Activated CD4-positive, alpha-beta T cell treated with anti-CD3 and anti-CD28 coated beads for 48 hours (primary cell): ENCODE results near the gene SEMA7A.

Experiments
- DNase-seq: peaks from one replicate; pipeline ENCODE4 v3.0.0-alpha.2; 2020

Gene SEMA7A

GRCh38 chr15:74414603-74415338 lies 19.0 kb downstream of the SEMA7A start:
- no peak for DNase-seq

- DNase-seq: no peak
Observed at GRCh38 chr15:74414081-74414580, 19.6 kb downstream of the SEMA7A start.

- no peak for DNase-seq
Observed at GRCh38 chr15:74413350-74414080, 20.2 kb downstream of the SEMA7A start.

GRCh38 chr15:74412159-74412558 lies 21.6 kb downstream of the SEMA7A start:
- no peak for DNase-seq

GRCh38 chr15:74411686-74412085 lies 22.1 kb downstream of the SEMA7A start:
- no peak for DNase-seq

- DNase-seq: no peak
Observed at GRCh38 chr15:74410502-74410901, 23.3 kb downstream of the SEMA7A start.

GRCh38 chr15:74409225-74409624 lies 24.5 kb downstream of the SEMA7A start:
- DNase-seq: no peak

GRCh38 chr15:74408815-74409214 lies 24.9 kb downstream of the SEMA7A start:
- no peak for DNase-seq

- DNase-seq: no peak
Observed at GRCh38 chr15:74408385-74408784, 25.4 kb downstream of the SEMA7A start.

GRCh38 chr15:74406992-74407705 lies 26.6 kb downstream of the SEMA7A start:
- no peak for DNase-seq

- no peak for DNase-seq
Observed at GRCh38 chr15:74406517-74406916, 27.2 kb downstream of the SEMA7A start.

GRCh38 chr15:74405823-74406222 lies 27.9 kb downstream of the SEMA7A start:
- DNase-seq: no peak

GRCh38 chr15:74403991-74404563 lies 29.7 kb downstream of the SEMA7A start:
- DNase-seq: no peak

- DNase-seq: no peak
Observed at GRCh38 chr15:74403588-74403919, 30.2 kb downstream of the SEMA7A start.

- DNase-seq: peak; percentile 92
Observed at GRCh38 chr15:74402873-74403587, 30.7 kb downstream of the SEMA7A start.

GRCh38 chr15:74402337-74402841 lies 31.4 kb downstream of the SEMA7A start:
- no peak for DNase-seq

- DNase-seq: peak; percentile 76
Observed at GRCh38 chr15:74400915-74401757, 32.6 kb downstream of the SEMA7A start.

GRCh38 chr15:74400313-74400860 lies 33.4 kb downstream of the SEMA7A start:
- DNase-seq: peak; percentile 71

GRCh38 chr15:74399511-74400312 lies 34.0 kb downstream of the SEMA7A start:
- DNase-seq: peak; percentile 67

GRCh38 chr15:74399100-74399499 lies 34.7 kb downstream of the SEMA7A start:
- DNase-seq: no peak
